Measurements from ENCODE around the gene C1orf141.

- TF ChIP-seq SP1 (IDR thresholded peaks at IDR 0.05) (no peak), TARDBP (IDR thresholded peaks at IDR 0.05) (no peak), ELF4 (IDR thresholded peaks at IDR 0.05) (no peak), FOXA1 (IDR thresholded peaks at IDR 0.05) (no peak), SUZ12 (IDR thresholded peaks at IDR 0.05) (no peak), ZNF384 (IDR thresholded peaks at IDR 0.05) (no peak), FOXK2 (IDR thresholded peaks at IDR 0.05) (no peak), CTBP1 (IDR thresholded peaks at IDR 0.05; ENCODE audit: borderline replicate concordance) (no peak), BHLHE40 (IDR thresholded peaks at IDR 0.05; ENCODE audit: borderline replicate concordance) (no peak), ARNT (IDR thresholded peaks at IDR 0.05) (no peak), HDGF (IDR thresholded peaks at IDR 0.05; ENCODE audit: borderline replicate concordance) (no peak)
Observed at GRCh38 chr1:67084765-67085318, 49.9 kb downstream of the C1orf141 start.
